ENCODE measurements around the gene PTPRQ. TPM values are rescaled to one million over a fixed set of nuclear protein-coding genes. Genes with fewer than 3 reads are reported as not detected.

PTPRQ gene
- total RNA-seq, 1 donor: 5.4 TPM

DNA sequence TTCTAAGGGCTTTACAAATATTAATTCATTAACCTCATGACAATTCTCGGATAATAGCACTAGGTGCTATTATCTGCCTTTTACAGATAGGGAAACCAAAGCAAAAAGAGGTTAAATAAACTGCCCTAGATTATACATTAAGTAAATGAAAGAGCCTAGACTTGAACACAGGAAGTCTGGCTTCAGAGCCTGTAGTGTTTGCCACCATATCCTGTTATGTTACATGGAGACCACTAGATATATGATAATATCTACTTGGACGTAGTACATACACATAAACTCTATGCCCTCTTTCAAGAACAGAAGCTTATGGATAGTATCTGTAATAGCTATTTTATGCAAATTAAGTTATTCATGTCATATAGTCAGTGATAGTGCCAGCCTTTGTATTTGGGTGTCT lies 246.5 kb downstream of the PTPRQ start:
- no peak overlapping the region for H3K27ac ChIP-seq (ENCODE audit: low read depth, low read length)
- H3K27me3 ChIP-seq (ENCODE audit: insufficient read depth, low read length): no peaks in the 10 kb centered on the region
- no peaks in the 10 kb centered on the region for H4K20me1 ChIP-seq (ENCODE audit: insufficient read depth, low read length)
- no peaks in the 10 kb centered on the region for H3K36me3 ChIP-seq (ENCODE audit: insufficient read depth, low read length)
- H3K4me2 ChIP-seq (ENCODE audit: insufficient read depth, low read length): no peak overlapping the region
- no peak overlapping the region for H3K4me3 ChIP-seq (ENCODE audit: insufficient read depth, low read length)
- no peak overlapping the region for H2AFZ ChIP-seq (ENCODE audit: low read length)
- TF ChIP-seq, protein P1, sequence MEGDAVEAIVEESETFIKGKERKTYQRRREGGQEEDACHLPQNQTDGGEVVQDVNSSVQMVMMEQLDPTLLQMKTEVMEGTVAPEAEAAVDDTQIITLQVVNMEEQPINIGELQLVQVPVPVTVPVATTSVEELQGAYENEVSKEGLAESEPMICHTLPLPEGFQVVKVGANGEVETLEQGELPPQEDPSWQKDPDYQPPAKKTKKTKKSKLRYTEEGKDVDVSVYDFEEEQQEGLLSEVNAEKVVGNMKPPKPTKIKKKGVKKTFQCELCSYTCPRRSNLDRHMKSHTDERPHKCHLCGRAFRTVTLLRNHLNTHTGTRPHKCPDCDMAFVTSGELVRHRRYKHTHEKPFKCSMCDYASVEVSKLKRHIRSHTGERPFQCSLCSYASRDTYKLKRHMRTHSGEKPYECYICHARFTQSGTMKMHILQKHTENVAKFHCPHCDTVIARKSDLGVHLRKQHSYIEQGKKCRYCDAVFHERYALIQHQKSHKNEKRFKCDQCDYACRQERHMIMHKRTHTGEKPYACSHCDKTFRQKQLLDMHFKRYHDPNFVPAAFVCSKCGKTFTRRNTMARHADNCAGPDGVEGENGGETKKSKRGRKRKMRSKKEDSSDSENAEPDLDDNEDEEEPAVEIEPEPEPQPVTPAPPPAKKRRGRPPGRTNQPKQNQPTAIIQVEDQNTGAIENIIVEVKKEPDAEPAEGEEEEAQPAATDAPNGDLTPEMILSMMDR (IDR thresholded peaks at IDR 0.05; ENCODE audit: extremely low read depth, low read depth, low read length): no peak
- H3K9me3 ChIP-seq (ENCODE audit: low read depth, low read length): no peaks in the 10 kb centered on the region
- H3K4me1 ChIP-seq (ENCODE audit: insufficient read depth, low read length): no peaks in the 10 kb centered on the region
- no peak for DNase-seq (ENCODE audit: insufficient read length, low spot score, missing footprints)
- no peaks in the 10 kb centered on the region for H3K79me2 ChIP-seq (ENCODE audit: insufficient read depth, low read length)

DNA sequence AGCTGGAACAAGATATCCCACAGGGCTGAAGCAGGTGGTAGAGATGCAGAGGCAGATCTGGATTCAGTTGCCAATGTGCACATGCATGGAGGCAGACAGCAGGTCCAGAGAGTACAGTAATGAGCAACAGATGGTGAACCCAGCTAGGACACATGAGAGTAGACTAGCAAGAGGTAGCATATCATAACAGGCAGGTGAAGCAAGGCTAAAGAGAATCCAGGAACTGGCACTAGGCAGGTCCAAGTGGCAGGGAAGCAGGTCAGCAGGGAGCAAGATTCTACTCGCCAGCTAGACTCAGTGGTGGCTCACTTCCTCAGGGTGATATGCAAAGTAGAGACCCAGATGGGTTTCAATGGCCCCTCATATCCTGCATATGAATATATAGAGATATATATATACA lies 248.1 kb downstream of the PTPRQ start:
- H3K36me3 ChIP-seq (ENCODE audit: insufficient read depth, low read length): no peaks in the 10 kb centered on the region
- H3K9me3 ChIP-seq (ENCODE audit: low read depth, low read length): no peaks in the 10 kb centered on the region
- H2AFZ ChIP-seq (ENCODE audit: low read length): no peak overlapping the region
- H4K20me1 ChIP-seq (ENCODE audit: insufficient read depth, low read length): no peaks in the 10 kb centered on the region
- H3K4me3 ChIP-seq (ENCODE audit: insufficient read depth, low read length): no peak overlapping the region
- no peaks in the 10 kb centered on the region for H3K27me3 ChIP-seq (ENCODE audit: insufficient read depth, low read length)
- H3K4me2 ChIP-seq (ENCODE audit: insufficient read depth, low read length): no peak overlapping the region
- no peaks in the 10 kb centered on the region for H3K4me1 ChIP-seq (ENCODE audit: insufficient read depth, low read length)
- H3K27ac ChIP-seq (ENCODE audit: low read depth, low read length): no peak overlapping the region
- H3K79me2 ChIP-seq (ENCODE audit: insufficient read depth, low read length): no peaks in the 10 kb centered on the region
- TF ChIP-seq, protein P1 (IDR thresholded peaks at IDR 0.05; ENCODE audit: extremely low read depth, low read depth, low read length): no peak
- no peak for DNase-seq (ENCODE audit: insufficient read length, low spot score, missing footprints)

DNA sequence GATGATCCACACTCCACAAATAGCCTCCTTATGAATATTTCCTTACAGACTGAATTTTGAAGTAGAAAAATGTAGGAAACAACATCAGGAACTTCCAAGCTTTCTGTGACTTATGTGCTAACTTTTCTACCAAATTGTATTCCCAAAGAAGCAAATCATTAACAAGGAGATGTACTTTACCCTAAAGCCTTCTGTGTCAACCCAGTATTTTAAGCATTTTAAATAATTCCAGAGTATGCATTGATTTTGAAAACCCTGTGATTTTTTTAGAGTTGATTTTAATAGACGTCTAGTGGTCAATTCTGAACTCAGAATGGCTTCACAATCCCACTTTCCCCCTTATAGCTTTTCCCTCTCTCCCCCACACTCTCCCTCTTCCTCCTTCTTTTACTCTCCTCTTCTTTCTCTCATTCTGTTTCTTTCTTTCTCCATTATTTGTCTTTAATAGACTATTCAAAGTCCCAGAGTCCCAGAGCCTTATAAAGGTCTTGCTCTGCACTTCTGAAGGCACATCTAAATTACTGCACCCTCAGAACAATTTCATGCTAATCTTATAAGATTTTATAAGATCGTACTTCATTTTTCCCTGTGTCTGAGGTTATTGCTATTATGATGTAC lies 253.3 kb downstream of the PTPRQ start:
- Histone ChIP-seq H3K27me3 (ENCODE audit: insufficient read depth, low read length) (no peaks in the 10 kb centered on the region), H4K20me1 (ENCODE audit: insufficient read depth, low read length) (no peaks in the 10 kb centered on the region), H3K79me2 (ENCODE audit: insufficient read depth, low read length) (no peaks in the 10 kb centered on the region), H3K9me3 (ENCODE audit: low read depth, low read length) (no peaks in the 10 kb centered on the region), H3K4me3 (ENCODE audit: insufficient read depth, low read length) (no peak overlapping the region), H3K4me2 (ENCODE audit: insufficient read depth, low read length) (no peak overlapping the region), H2AFZ (ENCODE audit: low read length) (no peak overlapping the region), H3K36me3 (ENCODE audit: insufficient read depth, low read length) (no peaks in the 10 kb centered on the region), H3K27ac (ENCODE audit: low read depth, low read length) (no peak overlapping the region), H3K4me1 (ENCODE audit: insufficient read depth, low read length) (peaks cover 7% of the 10 kb centered on the region)
- TF ChIP-seq, protein P1 (IDR thresholded peaks at IDR 0.05; ENCODE audit: extremely low read depth, low read depth, low read length): no peak
- DNase-seq (ENCODE audit: insufficient read length, low spot score, missing footprints): no peak

DNA sequence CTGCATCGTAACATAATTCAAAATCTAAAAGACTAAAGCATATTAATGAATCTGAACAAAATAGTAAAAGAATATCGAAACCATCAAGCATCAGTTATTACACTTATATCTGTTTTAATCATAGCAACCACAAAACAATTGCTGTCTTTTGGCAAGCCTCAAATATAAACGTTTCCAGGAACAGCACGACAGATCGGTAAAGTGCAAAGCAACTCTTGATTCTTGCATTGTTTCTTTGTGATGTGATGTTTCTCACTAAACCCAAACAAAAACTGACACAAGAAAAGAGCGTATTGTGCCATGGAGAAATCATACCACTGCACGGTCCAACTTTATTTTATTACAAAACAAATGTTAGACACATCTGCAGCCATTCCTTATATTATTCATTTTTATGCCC lies 254.2 kb downstream of the PTPRQ start:
- Histone ChIP-seq H3K36me3 (ENCODE audit: insufficient read depth, low read length) (no peaks in the 10 kb centered on the region), H2AFZ (ENCODE audit: low read length) (no peak overlapping the region), H4K20me1 (ENCODE audit: insufficient read depth, low read length) (no peaks in the 10 kb centered on the region), H3K9me3 (ENCODE audit: low read depth, low read length) (no peaks in the 10 kb centered on the region), H3K27me3 (ENCODE audit: insufficient read depth, low read length) (no peaks in the 10 kb centered on the region), H3K4me1 (ENCODE audit: insufficient read depth, low read length) (peaks cover 16% of the 10 kb centered on the region), H3K4me3 (ENCODE audit: insufficient read depth, low read length) (no peak overlapping the region), H3K4me2 (ENCODE audit: insufficient read depth, low read length) (no peak overlapping the region), H3K27ac (ENCODE audit: low read depth, low read length) (no peak overlapping the region), H3K79me2 (ENCODE audit: insufficient read depth, low read length) (no peaks in the 10 kb centered on the region)
- TF ChIP-seq, protein P1 (IDR thresholded peaks at IDR 0.05; ENCODE audit: extremely low read depth, low read depth, low read length): no peak
- DNase-seq (ENCODE audit: insufficient read length, low spot score, missing footprints): no peak
